GM21786 (cell line): Measurements from ENCODE around the gene PADI3.

Experiments
- ATAC-seq: cut with Tn5 transposase; IDR thresholded peaks from one replicate; pipeline ENCODE4 v1.9.1; 2021; ENCODE audit not compliant: unreplicated experiment

PADI3 gene

DNA sequence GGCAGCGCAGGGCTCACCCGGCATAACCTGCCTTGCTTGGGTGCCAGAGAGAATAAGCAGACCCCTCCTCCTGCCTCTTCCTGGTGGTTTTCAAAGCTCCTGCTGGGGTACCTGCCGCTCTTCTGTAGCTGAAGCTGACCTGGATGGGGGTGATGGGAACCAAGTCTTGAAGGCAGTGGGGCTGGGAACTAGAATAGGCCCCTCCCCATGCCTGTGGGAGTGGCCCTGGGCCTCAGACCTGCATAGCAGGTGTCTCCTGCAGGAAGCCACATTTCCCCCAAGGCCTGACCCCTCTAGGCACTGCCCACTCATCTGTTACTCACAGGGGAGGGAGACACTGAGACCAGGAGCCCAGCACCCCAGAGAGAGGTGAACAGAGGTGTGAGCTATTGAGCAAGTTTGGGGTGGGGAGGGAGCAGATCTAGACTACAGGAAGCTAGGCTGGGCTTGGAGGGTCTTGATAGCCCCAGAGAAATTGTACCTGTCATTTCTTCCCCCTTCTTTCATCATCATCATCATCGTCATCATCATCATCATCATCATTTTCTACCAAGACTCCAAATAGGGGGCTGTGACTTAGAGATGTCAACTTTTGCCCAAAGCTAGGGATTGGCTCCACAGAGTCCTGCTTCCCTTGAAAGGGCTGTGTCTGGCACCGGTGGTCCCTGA is 33.9 kb upstream of the PADI3 start:
- ATAC-seq: no peak

DNA sequence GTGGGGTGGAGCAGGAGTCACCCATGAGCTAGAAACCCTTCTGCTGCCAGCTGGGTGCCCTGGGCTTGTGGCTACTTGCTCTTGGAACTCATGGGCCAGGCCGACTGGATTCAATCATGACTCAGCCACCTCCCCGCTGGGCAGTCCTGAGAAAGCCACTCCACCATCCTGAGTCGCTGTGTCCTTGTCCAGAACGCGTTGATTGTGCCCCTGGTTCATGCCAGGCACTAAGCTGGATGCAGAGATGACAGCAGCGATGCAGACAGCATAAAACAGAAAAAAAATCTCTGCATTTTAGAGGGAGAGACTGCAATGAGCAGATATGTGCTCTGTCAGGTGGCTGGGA is 33.4 kb upstream of the PADI3 start:
- ATAC-seq: no peak

- no peak for ATAC-seq
These were observed 32.8 kb upstream of the PADI3 start for GRCh38 chr1:17216078-17216477.

DNA sequence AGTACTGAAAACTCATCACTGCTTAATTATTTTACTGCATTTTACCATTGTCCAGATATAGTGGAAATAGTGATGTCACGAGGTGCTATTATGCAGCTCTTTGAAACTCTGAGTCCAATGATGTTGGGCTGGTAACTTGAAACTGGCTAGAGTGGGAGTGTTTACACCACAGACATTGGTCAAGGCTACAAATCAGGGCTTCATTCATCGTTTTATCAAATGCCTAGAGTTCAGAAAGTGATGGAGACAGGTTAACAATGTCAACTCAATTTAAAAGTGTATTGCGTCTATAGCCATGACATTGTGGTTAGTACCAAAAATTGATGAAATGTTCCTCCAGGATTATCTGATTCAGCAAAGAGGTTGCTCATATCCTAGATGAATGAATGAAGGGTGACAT is 31.3 kb upstream of the PADI3 start:
- ATAC-seq: no peak

- no peak for ATAC-seq
These were observed 30.0 kb upstream of the PADI3 start for GRCh38 chr1:17218939-17219338.

GRCh38 chr1:17220287-17220686 is 28.6 kb upstream of the PADI3 start:
- no peak for ATAC-seq

- no peak for ATAC-seq
These were observed 26.3 kb upstream of the PADI3 start for GRCh38 chr1:17222557-17222956.

DNA sequence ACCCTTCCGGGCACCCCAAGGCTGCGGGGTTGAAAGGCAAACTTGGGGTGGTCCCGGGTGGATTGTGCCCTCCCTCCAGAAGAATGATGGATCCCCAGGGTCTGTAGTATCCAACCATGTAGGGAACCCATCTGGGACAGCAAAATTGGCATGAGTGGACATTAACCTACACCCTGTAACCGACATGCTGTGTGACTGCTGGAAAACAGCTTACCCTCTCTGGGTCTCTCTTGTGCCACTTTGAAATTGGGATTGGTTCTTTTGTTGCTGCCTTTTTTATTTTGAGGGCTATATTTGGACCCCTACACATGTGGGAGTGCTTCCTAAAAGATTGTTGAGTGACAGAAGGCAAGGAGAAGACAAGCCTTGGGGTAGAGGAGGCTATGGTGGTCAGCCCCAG is 24.5 kb upstream of the PADI3 start:
- no peak for ATAC-seq

DNA sequence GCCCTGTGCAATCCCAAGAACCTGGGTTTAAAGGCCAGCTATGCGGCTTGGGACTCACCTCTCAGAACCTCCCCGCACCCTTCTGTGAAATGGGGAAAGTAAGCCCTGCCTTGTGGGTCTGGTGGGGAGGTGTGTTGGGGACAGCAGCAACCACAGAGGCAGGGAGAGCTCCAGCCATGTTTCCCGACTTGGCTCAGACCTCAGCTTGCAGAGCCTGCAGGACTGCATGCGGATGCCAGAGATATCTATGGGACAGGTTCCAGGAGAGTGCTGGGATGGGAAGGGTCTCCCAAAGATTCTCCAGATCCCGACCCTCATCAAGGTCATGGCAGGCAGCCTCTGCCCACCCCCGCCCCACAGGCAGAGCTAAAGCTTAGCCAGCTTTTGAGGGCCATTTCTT is 23.8 kb upstream of the PADI3 start:
- no peak for ATAC-seq

- ATAC-seq: no peak
These were observed 21.5 kb upstream of the PADI3 start for GRCh38 chr1:17227358-17227915.

DNA sequence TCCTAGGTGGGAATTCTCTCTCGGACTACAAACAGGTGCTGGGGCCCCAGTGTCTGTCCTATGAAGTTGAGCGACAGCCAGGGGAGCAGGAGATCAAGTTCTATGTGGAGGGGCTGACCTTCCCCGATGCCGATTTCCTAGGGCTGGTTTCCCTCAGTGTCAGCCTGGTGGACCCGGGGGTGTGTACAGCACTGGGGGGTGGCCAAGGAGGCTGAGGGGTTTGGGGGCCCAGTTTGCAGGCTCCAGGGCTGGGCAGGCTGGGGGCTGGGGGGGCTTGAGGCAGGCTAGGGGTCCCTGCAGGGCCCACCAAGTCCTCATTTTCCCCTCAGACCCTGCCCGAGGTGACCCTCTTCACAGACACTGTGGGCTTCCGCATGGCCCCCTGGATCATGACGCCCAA is 20.3 kb upstream of the PADI3 start:
- ATAC-seq: no peak

GRCh38 chr1:17229379-17229778 is 19.5 kb upstream of the PADI3 start:
- ATAC-seq: no peak

GRCh38 chr1:17230106-17230505 is 18.8 kb upstream of the PADI3 start:
- no peak for ATAC-seq

- no peak for ATAC-seq
These were observed 18.1 kb upstream of the PADI3 start for GRCh38 chr1:17230671-17231310.

DNA sequence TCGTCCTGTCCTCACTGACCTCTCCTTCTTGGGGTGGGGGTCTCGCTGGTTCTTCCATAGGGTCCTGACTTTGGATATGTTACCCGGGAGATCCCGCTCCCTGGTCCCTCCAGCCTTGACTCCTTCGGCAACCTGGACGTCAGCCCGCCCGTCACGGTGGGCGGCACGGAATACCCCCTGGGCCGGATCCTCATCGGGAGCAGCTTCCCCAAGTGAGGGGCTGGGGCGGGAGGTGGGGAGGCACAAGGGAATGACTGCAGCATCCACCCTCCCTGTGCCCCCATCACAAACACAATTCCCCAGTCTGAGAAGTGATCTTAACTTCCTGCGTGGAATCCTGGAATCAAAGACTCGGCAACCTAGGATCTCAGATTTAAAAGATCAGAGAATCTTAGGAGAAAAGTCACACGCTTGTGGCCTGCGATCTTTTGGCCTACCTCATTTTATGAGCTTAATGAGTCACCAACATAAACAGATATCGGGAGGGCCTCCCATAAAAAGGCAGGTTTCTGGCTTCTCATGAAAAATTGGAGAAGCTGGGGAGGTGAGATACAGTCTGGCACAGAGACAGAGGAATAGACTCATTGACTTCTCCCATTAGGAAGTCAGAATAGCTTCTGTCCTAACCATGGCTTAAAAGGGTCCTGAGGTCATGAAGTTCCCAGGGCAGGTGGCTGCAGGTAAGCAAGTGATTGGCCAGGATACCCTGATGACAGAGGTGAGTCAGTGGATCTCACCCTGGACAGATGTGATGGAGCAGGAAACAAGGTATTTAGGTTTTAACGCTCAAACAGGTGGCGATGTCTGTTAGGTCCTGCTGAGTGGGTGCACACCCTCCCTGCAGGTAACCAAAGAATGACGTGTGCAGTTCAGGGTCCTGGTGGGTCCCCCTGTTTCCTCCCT is 15.9 kb upstream of the PADI3 start:
- ATAC-seq: no peak

DNA sequence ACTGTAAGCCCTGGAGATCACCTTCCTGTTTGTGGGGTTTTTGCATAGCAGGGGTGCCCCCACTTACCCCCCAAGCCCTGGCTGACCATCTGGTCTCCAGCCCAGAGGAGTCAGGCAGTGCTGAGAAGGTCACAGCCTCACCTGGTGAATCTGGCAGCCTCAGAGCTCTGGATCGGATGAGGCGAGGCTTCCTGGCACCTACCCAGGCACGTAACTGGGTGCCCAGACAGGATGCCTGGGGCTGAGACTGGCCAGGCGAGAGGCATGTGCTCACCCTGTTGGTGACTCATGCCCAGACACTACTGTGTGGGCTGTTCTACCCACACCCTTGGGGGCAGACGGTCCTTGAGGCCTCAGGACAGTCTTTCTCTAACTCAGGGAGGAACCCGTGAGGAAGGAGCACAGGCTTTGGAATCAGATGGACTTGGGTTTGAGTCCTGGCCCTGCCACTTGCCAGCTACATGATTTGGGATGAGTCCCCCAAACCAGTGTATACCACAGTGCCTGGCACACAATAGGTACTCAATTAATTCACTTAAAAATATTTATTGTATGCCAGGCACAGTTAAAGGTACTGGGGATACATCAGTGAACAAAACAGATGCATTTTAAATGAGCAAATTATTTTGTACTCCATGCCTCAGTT is 15.1 kb upstream of the PADI3 start:
- no peak for ATAC-seq

- no peak for ATAC-seq
These were observed 14.5 kb upstream of the PADI3 start for GRCh38 chr1:17234405-17234804.

DNA sequence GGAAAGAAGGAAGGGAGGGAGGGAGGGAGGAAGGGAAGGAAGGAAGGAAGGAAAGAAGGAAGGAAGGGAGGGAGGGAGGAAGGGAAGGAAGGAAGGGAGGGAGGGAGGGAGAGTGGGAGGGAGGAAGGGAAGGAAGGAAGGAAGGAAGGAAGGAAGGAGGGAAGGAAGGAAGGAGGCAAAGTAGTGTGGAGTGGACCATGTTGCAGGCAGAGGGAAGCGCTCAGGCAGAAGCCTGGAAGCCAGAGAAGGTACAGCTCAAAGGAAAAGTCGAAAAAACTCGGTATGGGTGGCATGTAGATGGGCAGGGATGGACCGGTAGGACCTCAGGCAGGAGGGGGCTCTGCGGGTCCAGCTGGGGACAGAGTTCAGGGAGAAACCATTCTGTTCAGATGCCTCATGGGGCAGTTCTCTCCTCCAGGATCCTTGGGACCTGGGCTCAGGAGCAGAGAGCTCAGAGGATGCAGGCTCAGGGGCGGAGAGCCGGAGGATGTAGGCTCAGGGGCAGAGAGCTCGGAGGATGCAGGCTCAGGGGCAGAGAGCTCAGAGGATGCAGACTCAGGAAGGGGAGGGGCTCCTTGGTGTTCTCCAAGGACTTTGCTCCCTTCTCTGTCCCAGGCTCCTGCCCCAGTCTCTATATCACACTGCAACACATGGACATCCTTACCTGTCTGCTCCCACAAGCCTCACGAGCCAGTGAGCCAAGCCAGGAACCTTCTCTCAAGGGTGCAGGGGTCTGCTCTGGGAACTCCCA is 13.6 kb upstream of the PADI3 start:
- no peak for ATAC-seq

GRCh38 chr1:17236779-17237560 is 11.9 kb upstream of the PADI3 start:
- ATAC-seq: no peak

DNA sequence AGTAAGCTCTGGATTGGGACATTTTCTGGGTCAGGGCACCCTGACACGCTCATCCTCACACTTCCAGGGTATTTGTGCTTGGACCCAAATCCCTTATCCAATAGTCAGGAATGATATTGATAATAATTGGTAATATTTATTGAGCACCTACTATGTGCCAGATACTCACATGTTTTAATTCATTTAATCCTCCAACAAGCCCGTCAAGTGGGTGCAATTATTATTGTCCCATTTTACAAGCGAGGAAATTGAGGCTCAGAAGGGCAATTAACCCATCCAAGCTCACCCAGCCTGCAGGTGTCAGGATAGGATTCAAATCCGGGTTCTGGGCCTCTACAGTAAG is 11.4 kb upstream of the PADI3 start:
- ATAC-seq: no peak
